Measurements from ENCODE around the gene CD48. TPM values are rescaled to one million over a fixed set of nuclear protein-coding genes. Genes with fewer than 3 reads are reported as not detected.
"Not testable (repeated sequence)": the region's sequence is repeated elsewhere in the genome, so short reads cannot be mapped to it uniquely, and the experiment has no call there.

CD48 gene
- total RNA-seq, 2 donors from 2014 or later = 0.55 to 1.1 TPM

DNA sequence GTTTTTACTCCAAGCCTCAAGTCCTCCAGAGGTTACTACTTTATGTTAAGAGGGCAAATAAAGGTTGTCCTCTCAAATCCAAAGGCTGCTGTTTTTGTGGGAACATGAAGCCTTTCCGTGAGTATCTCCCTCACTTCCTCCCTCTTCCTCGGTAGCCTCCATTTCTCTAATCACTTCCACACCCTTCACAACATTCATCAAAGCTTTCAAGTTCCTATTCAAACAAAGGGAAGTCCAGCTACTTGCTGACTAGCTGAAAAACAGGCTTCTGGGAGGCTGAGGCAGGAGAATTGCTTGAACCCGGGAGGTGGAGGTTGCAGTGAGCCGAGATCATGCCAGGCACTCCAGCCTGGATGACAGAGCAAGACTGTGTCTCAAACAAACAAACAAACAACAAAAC, 6.6 kb upstream of the CD48 start:
- H3K36me3 Mint-ChIP-seq (ENCODE audit: low read depth) = no peaks in the 10 kb centered on the region
- no peaks in the 10 kb centered on the region for H3K4me1 Mint-ChIP-seq
- Histone ChIP-seq H3K36me3 (ENCODE audit: control insufficient read depth, insufficient read depth, low read length) (no peaks in the 10 kb centered on the region), H3K9me3 (ENCODE audit: control insufficient read depth, low read length) (peaks cover 14% of the 10 kb centered on the region), H3K9ac (ENCODE audit: extremely low read depth, low read length, poor library complexity, severe bottlenecking) (no peak overlapping the region), H3K4me1 (ENCODE audit: control insufficient read depth, insufficient read depth, low read length) (no peaks in the 10 kb centered on the region), H3K4me3 (ENCODE audit: low read length) (no peak overlapping the region), H3K27me3 (ENCODE audit: control insufficient read depth, insufficient read depth, low read length, poor library complexity, severe bottlenecking) (no peaks in the 10 kb centered on the region), H3K27ac (ENCODE audit: low read depth, low read length) (no peak overlapping the region)
- no peak overlapping the region for H3K4me3 Mint-ChIP-seq
- H3K27ac Mint-ChIP-seq = no peak overlapping the region
- no peak for DNase-seq
- 90 to 91% methylated on average over 3 to 4 of the region's 4 CpGs for WGBS, 2 experiments (ENCODE audit: insufficient coverage in 1 of 2, insufficient read length in 1 of 2)
- TF ChIP-seq, protein P1, sequence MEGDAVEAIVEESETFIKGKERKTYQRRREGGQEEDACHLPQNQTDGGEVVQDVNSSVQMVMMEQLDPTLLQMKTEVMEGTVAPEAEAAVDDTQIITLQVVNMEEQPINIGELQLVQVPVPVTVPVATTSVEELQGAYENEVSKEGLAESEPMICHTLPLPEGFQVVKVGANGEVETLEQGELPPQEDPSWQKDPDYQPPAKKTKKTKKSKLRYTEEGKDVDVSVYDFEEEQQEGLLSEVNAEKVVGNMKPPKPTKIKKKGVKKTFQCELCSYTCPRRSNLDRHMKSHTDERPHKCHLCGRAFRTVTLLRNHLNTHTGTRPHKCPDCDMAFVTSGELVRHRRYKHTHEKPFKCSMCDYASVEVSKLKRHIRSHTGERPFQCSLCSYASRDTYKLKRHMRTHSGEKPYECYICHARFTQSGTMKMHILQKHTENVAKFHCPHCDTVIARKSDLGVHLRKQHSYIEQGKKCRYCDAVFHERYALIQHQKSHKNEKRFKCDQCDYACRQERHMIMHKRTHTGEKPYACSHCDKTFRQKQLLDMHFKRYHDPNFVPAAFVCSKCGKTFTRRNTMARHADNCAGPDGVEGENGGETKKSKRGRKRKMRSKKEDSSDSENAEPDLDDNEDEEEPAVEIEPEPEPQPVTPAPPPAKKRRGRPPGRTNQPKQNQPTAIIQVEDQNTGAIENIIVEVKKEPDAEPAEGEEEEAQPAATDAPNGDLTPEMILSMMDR (conservative IDR thresholded peaks at IDR 0.05) = no peak
- no peaks in the 10 kb centered on the region for H3K27me3 Mint-ChIP-seq (ENCODE audit: insufficient read depth)
- H3K9me3 Mint-ChIP-seq = peaks cover 10% of the 10 kb centered on the region

DNA sequence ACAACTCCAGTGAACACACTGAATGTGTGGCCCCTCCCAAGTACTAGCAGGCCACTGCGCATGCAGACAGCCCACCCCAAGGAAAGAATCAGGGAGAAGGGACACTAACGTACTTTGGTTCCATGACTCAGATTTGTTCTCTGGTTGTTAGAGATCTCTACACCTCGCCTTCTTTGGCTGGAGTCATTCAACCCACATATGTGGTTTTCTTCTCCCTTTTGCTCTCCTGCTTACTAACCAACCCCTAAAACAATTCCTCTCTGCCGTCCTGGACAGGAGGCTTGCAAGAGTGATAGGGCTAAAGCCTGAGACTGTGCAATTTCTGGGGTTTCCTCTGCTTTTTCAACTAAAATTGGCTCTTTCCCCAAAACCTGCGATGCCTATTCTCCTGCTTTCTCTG, 5.7 kb upstream of the CD48 start:
- no peak overlapping the region for H3K27ac ChIP-seq (ENCODE audit: low read depth, low read length)
- Mint-ChIP-seq H3K27ac (no peak overlapping the region), H3K4me1 (no peaks in the 10 kb centered on the region), H3K9me3 (peaks cover 10% of the 10 kb centered on the region), H3K27me3 (ENCODE audit: insufficient read depth) (no peaks in the 10 kb centered on the region), H3K4me3 (no peak overlapping the region), H3K36me3 (ENCODE audit: low read depth) (no peaks in the 10 kb centered on the region)
- H3K27me3 ChIP-seq (ENCODE audit: control insufficient read depth, insufficient read depth, low read length, poor library complexity, severe bottlenecking) = no peaks in the 10 kb centered on the region
- DNase-seq = no peak
- no peaks in the 10 kb centered on the region for H3K4me1 ChIP-seq (ENCODE audit: control insufficient read depth, insufficient read depth, low read length)
- no peak overlapping the region for H3K4me3 ChIP-seq (ENCODE audit: low read length)
- WGBS, 2 experiments (ENCODE audit: insufficient coverage in 1 of 2, insufficient read length in 1 of 2) = 91 to 97% methylated on average over 3 to 5 of the region's 5 CpGs
- peaks cover 14% of the 10 kb centered on the region for H3K9me3 ChIP-seq (ENCODE audit: control insufficient read depth, low read length)
- TF ChIP-seq, protein P1 (conservative IDR thresholded peaks at IDR 0.05) = no peak
- H3K9ac ChIP-seq (ENCODE audit: extremely low read depth, low read length, poor library complexity, severe bottlenecking) = no peak overlapping the region
- H3K36me3 ChIP-seq (ENCODE audit: control insufficient read depth, insufficient read depth, low read length) = no peaks in the 10 kb centered on the region

DNA sequence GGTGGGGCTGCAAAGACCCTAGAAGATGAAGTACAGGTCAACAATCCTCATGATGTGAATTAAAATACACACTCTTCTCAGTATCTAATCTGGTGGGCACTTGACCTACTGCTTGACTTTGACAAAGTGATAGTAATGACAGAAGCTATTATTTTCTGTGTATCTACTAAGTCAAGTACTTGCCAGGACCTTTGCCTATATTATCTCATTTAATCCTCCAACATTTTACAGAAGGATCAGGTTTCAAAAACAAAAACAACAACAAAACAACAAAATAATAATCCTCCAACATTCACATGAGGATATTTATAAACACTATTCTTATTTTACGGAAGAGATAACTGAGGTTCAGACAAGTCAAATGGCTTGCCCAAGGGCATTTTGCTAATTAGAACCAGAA, 4.4 kb upstream of the CD48 start:
- no peaks in the 10 kb centered on the region for H3K36me3 ChIP-seq (ENCODE audit: control insufficient read depth, insufficient read depth, low read length)
- Mint-ChIP-seq H3K27me3 (ENCODE audit: insufficient read depth) (no peaks in the 10 kb centered on the region), H3K4me1 (no peaks in the 10 kb centered on the region), H3K36me3 (ENCODE audit: low read depth) (no peaks in the 10 kb centered on the region), H3K27ac (no peak overlapping the region), H3K4me3 (no peak overlapping the region), H3K9me3 (peaks cover 7% of the 10 kb centered on the region)
- H3K27ac ChIP-seq (ENCODE audit: low read depth, low read length) = no peak overlapping the region
- no peak overlapping the region for H3K4me3 ChIP-seq (ENCODE audit: low read length)
- peaks cover 2% of the 10 kb centered on the region for H3K27me3 ChIP-seq (ENCODE audit: control insufficient read depth, insufficient read depth, low read length, poor library complexity, severe bottlenecking)
- H3K4me1 ChIP-seq (ENCODE audit: control insufficient read depth, insufficient read depth, low read length) = no peaks in the 10 kb centered on the region
- TF ChIP-seq, protein P1 (conservative IDR thresholded peaks at IDR 0.05) = no peak
- peaks cover 8% of the 10 kb centered on the region for H3K9me3 ChIP-seq (ENCODE audit: control insufficient read depth, low read length)
- DNase-seq = no peak
- 100% methylated on average over 1 of the region's 1 CpG; no CpG with 5 or more reads in 1 of the 2 experiments for WGBS, 2 experiments (ENCODE audit: insufficient coverage in 1 of 2, insufficient read length in 1 of 2)
- H3K9ac ChIP-seq (ENCODE audit: extremely low read depth, low read length, poor library complexity, severe bottlenecking) = no peak overlapping the region

DNA sequence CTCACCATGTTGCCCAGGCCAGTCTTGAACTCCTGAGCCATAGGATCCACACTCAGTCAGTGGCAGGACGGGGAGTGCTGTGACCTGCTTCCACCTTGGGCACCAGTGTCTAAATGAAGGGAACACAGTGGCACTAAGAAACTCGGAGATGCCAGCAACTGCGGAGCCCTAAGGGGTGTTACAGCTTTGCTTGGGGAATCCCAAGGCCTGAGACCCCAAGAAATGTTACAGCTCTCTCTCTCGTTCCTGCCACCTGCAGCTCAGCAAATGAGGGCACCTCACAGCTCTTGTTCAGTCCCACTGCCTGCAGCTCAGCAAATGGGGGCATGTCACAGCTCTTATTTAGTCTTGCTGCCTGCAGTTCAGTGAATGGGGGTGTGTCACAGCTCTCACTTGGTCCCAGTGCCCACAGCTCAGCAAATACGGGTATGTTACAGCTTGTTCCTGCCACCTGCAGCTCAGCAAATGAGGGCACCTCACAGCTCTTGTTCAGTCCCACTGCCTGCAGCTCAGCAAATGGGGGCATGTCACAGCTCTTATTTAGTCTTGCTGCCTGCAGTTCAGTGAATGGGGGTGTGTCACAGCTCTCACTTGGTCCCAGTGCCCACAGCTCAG, 2.5 kb upstream of the CD48 start:
- H3K36me3 Mint-ChIP-seq (ENCODE audit: low read depth); DNase-seq; H3K4me1 Mint-ChIP-seq; H3K4me3 ChIP-seq (ENCODE audit: low read length); H3K27ac ChIP-seq (ENCODE audit: low read depth, low read length); H3K9ac ChIP-seq (ENCODE audit: extremely low read depth, low read length, poor library complexity, severe bottlenecking); H3K27me3 ChIP-seq (ENCODE audit: control insufficient read depth, insufficient read depth, low read length, poor library complexity, severe bottlenecking); H3K36me3 ChIP-seq (ENCODE audit: control insufficient read depth, insufficient read depth, low read length); H3K9me3 ChIP-seq (ENCODE audit: control insufficient read depth, low read length); H3K27me3 Mint-ChIP-seq (ENCODE audit: insufficient read depth); H3K27ac Mint-ChIP-seq; H3K9me3 Mint-ChIP-seq; H3K4me3 Mint-ChIP-seq; H3K4me1 ChIP-seq (ENCODE audit: control insufficient read depth, insufficient read depth, low read length): not testable (repeated sequence)
- WGBS, 2 experiments (ENCODE audit: insufficient coverage in 1 of 2, insufficient read length in 1 of 2) = 87% methylated on average over 5 of the region's 5 CpGs; no CpG with 5 or more reads in 1 of the 2 experiments

Data from endodermal cell (in vitro differentiated cells).